Upper lobe of left lung (tissue), 4 donors: ENCODE measurements around the gene TSHZ2.

ENCODE experiments used
- EP300 ChIP-seq, 4 donors: sonication (generic); formaldehyde crosslinking; IDR thresholded peaks; one replicate each; pipeline ENCODE4 v1.5.1; 2017; ENCODE audit warnings: antibody characterized with exemption in 4 of 4, control low read depth in 2 of 4
- POLR2AphosphoS5 ChIP-seq, 2 donors: sonication (generic); formaldehyde crosslinking; IDR thresholded peaks; one replicate each; pipeline ENCODE4 v1.5.1; 2017; ENCODE audit warnings: antibody characterized with exemption in 2 of 2

DNA sequence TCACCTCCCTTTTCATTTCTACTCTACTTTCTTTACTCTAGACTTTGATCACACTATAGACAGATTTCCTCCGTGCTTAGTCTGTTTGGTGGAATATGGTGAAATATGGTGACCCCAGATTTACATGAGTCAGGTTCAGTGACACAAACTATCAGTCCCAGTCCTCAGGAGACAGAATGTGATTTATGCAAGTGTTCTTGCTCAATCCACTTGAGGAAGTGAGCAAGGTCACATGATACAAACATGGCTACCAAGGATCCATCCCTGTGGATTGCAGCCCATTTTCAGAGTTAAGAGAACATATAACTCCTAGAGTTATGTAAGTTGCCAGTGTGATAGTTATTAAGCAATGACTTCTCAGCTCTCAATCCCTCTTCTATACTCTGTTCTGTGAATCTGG lies 23.7 kb upstream of the TSHZ2 start:
- TF ChIP-seq EP300 (IDR thresholded peaks at IDR 0.05) (no peak), POLR2AphosphoS5 (IDR thresholded peaks at IDR 0.05) (no peak)
